DMS153 treated with DMSO at 0.1 percent for 48 hours (cell line): ENCODE measurements around the gene MBNL2.
"Not testable (repeated sequence)": the region's sequence is repeated elsewhere in the genome, so short reads cannot be mapped to it uniquely, and the experiment has no call there.

Experiments used
- DNase-seq: peaks from one replicate; lab custom pipeline; 2025; ENCODE audit not compliant: unreplicated experiment; lab: John Stamatoyannopoulos, UW

The MBNL2 gene

GRCh38 chr13:97207252-97207651 is 14.9 kb upstream of the MBNL2 start:
- not testable (repeated sequence) for DNase-seq

- no peak for DNase-seq
These were observed 10.8 kb upstream of the MBNL2 start for GRCh38 chr13:97211300-97211699.

GRCh38 chr13:97212004-97212403 is 10.1 kb upstream of the MBNL2 start:
- no peak for DNase-seq

GRCh38 chr13:97212601-97213040 is 9.5 kb upstream of the MBNL2 start:
- DNase-seq = no peak

- no peak for DNase-seq
These were observed 7.2 kb upstream of the MBNL2 start for GRCh38 chr13:97214921-97215320.

GRCh38 chr13:97215325-97215724 is 6.8 kb upstream of the MBNL2 start:
- no peak for DNase-seq

- no peak for DNase-seq
These were observed 2.9 kb upstream of the MBNL2 start for GRCh38 chr13:97219226-97219625.

GRCh38 chr13:97220151-97220900 is 1.8 kb upstream of the MBNL2 start:
- no peak for DNase-seq

GRCh38 chr13:97221046-97221445 is 1.1 kb upstream of the MBNL2 start:
- no peak for DNase-seq

GRCh38 chr13:97221466-97221865 is 667 bp upstream of the MBNL2 start:
- DNase-seq = no peak

- DNase-seq = no peak
These were observed 1.0 kb downstream of the MBNL2 start for GRCh38 chr13:97223037-97223710.

GRCh38 chr13:97223711-97224541 is 1.8 kb downstream of the MBNL2 start:
- DNase-seq = no peak

GRCh38 chr13:97224544-97225300 is 2.6 kb downstream of the MBNL2 start:
- peak; percentile 31 for DNase-seq

GRCh38 chr13:97225533-97225932 is 3.4 kb downstream of the MBNL2 start:
- DNase-seq = no peak

- no peak for DNase-seq
These were observed 3.9 kb downstream of the MBNL2 start for GRCh38 chr13:97226013-97226412.

GRCh38 chr13:97226788-97227627 is 4.9 kb downstream of the MBNL2 start:
- DNase-seq = no peak

GRCh38 chr13:97228850-97229521 is 6.9 kb downstream of the MBNL2 start:
- DNase-seq = no peak

- no peak for DNase-seq
These were observed 7.6 kb downstream of the MBNL2 start for GRCh38 chr13:97229699-97230098.

GRCh38 chr13:97231118-97231828 is 9.1 kb downstream of the MBNL2 start:
- DNase-seq = no peak
